ENCODE data around the gene GSAP. TPM values are rescaled to one million over a fixed set of nuclear protein-coding genes. Genes with fewer than 3 reads are reported as not detected.
"Not testable (repeated sequence)": the region's sequence is repeated elsewhere in the genome, so short reads cannot be mapped to it uniquely, and the experiment has no call there.

GSAP gene
- total and polyA plus RNA-seq, 4 donors: 3.7 to 24.1 (median 8.0) TPM

DNA sequence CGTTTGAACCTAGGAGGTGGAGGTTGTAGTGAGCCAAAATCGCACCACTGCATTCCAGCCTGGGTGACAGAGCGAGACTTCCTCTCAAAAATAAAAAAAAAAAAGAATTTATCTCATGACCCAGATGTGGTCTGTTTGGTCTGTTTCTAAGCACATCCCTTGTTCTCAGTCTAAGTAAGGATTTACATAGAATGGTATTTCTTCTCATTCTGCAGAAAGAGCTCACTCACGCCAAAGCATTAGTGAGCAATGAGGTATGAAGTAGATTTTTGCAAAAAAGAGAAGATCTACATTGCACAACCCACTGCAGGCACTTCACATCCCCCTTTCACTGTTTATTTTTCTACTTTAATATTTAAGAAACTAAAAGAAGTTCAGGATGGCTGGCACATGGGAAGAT lies 140.0 kb downstream of the GSAP start:
- Histone ChIP-seq H3K27ac (ENCODE audit: low read depth in 1 of 2, low read length in 2 of 2) (no peak overlapping the region), H3K27me3 (ENCODE audit: control insufficient read depth in 1 of 2, insufficient read depth in 2 of 2, low read length in 1 of 2) (no peaks in the 10 kb centered on the region), H3K36me3 (ENCODE audit: control insufficient read depth in 1 of 2, insufficient read depth in 2 of 2, low read length in 1 of 2) (no peaks in the 10 kb centered on the region), H3K9me3 (ENCODE audit: control insufficient read depth, low read length) (no peaks in the 10 kb centered on the region), H3K4me3 (ENCODE audit: low read length in 2 of 2) (no peak overlapping the region), H3K4me1 (ENCODE audit: control insufficient read depth in 1 of 2, insufficient read depth in 2 of 2, low read length in 2 of 2) (peaks cover 0 to 2% of the 10 kb centered on the region in 2 donors)
- WGBS, 2 donors: 78 to 81% methylated on average over 4 of the region's 4 CpGs
- no peak for DNase-seq
- intact Hi-C loops (cut with DNase I): loop anchor here in 1 of 2 donors (5.0 kb wide), 1 partner anchor 36 kb away; no protein-coding TSS in a partner anchor
- no peak for ATAC-seq (ENCODE audit: low FRiP score)

DNA sequence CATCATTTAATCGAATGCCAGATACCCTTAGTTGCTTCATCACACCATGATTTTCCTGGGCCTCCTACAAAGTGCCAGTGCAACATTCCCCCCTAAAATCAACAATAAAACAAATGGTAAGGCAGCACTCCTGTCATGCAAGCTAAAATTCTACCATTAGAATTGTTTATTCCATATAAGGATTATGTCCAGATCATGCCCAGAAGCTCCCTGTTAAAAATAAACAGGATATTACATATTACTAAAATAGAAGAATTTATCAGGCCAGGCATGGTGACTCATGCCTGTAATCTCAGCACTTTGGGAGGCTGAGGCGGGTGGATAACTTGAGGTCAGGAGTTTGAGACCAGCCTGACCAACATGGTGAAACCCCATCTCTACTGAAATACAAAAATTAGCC lies 140.5 kb downstream of the GSAP start:
- intact Hi-C loops (cut with DNase I): loop anchor here in 1 of 2 donors (5.0 kb wide), 1 partner anchor 37 kb away; no protein-coding TSS in a partner anchor
- not testable (repeated sequence) for H3K27me3 ChIP-seq (ENCODE audit: control insufficient read depth in 1 of 2, insufficient read depth in 2 of 2, low read length in 1 of 2); H3K4me3 ChIP-seq (ENCODE audit: low read length in 2 of 2); DNase-seq; H3K9me3 ChIP-seq (ENCODE audit: control insufficient read depth, low read length); H3K36me3 ChIP-seq (ENCODE audit: control insufficient read depth in 1 of 2, insufficient read depth in 2 of 2, low read length in 1 of 2); H3K4me1 ChIP-seq (ENCODE audit: control insufficient read depth in 1 of 2, insufficient read depth in 2 of 2, low read length in 2 of 2)
- ATAC-seq (ENCODE audit: low FRiP score): peak; percentile 41
- WGBS, 2 donors: 46 to 49% methylated on average over 2 of the region's 2 CpGs
- peak overlapping the region in 1 of 2 donors; percentile 42 for H3K27ac ChIP-seq (ENCODE audit: low read depth in 1 of 2, low read length in 2 of 2)

DNA sequence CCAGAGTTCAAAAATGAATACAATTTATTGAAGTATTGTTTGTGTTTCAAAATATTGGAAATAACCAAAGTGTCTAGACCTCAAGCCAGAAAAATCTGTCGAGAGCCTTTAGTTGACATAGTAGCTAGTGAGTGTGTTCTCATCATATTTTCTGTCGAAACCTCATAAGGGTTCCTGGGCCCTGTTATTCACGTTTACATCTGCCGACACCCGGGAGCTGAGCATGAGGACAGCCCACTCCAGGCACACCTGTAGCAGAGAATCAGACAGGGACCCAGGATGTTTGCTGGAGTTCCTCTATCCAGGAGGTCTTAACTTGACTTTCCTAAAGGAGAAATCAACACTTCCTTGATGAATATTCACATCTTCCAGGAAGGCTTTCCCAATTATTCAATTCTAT lies 144.4 kb downstream of the GSAP start:
- intact Hi-C loops (cut with DNase I): no loop called here
- 94 to 95% methylated on average over 5 of the region's 5 CpGs for WGBS, 2 donors

DNA sequence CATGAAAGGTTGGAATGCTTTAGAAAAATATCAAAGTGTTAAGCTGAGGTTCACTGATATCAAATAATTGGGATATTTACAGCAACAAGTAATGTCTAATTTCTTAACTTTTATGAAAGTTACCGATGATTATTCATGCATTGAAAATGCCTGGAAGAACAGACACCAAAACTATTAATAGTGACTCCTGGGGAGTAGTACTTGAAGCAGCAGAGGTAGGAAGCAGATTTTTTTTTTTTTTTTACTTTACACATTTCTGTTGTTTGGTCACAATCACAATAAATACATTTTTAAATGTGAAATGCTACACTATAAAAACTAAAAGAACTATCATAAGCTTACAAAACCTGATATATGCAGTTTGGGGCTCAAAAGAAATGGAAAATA lies 146.1 kb downstream of the GSAP start:
- H3K36me3 ChIP-seq (ENCODE audit: control insufficient read depth in 1 of 2, insufficient read depth in 2 of 2, low read length in 1 of 2): no peaks in the 10 kb centered on the region
- H3K27me3 ChIP-seq (ENCODE audit: control insufficient read depth in 1 of 2, insufficient read depth in 2 of 2, low read length in 1 of 2): no peaks in the 10 kb centered on the region
- whole genome bisulfite sequencing, 2 donors: 12 to 14% methylated on average over 1 of the region's 1 CpG
- DNase-seq (no peak), ATAC-seq (ENCODE audit: low FRiP score) (no peak)
- no peaks in the 10 kb centered on the region for H3K9me3 ChIP-seq (ENCODE audit: control insufficient read depth, low read length)
- intact Hi-C loops (cut with DNase I): no loop called here
- H3K4me1 ChIP-seq (ENCODE audit: control insufficient read depth in 1 of 2, insufficient read depth in 2 of 2, low read length in 2 of 2): peaks cover 0 to 3% of the 10 kb centered on the region in 2 donors
- no peak overlapping the region for H3K4me3 ChIP-seq (ENCODE audit: low read length in 2 of 2)
- peak overlapping the region in 1 of 2 donors; percentile 76 for H3K27ac ChIP-seq (ENCODE audit: low read depth in 1 of 2, low read length in 2 of 2)

More for the DNA sequence above, 144.4 kb downstream of the GSAP start:
- Histone ChIP-seq H3K27me3 (ENCODE audit: control insufficient read depth in 1 of 2, insufficient read depth in 2 of 2, low read length in 1 of 2) (no peaks in the 10 kb centered on the region), H3K4me1 (ENCODE audit: control insufficient read depth in 1 of 2, insufficient read depth in 2 of 2, low read length in 2 of 2) (peaks cover 0 to 3% of the 10 kb centered on the region in 2 donors), H3K36me3 (ENCODE audit: control insufficient read depth in 1 of 2, insufficient read depth in 2 of 2, low read length in 1 of 2) (no peaks in the 10 kb centered on the region), H3K27ac (ENCODE audit: low read depth in 1 of 2, low read length in 2 of 2) (no peak overlapping the region), H3K9me3 (ENCODE audit: control insufficient read depth, low read length) (no peaks in the 10 kb centered on the region), H3K4me3 (ENCODE audit: low read length in 2 of 2) (no peak overlapping the region)
- DNase-seq (no peak), ATAC-seq (ENCODE audit: low FRiP score) (no peak)

DNA sequence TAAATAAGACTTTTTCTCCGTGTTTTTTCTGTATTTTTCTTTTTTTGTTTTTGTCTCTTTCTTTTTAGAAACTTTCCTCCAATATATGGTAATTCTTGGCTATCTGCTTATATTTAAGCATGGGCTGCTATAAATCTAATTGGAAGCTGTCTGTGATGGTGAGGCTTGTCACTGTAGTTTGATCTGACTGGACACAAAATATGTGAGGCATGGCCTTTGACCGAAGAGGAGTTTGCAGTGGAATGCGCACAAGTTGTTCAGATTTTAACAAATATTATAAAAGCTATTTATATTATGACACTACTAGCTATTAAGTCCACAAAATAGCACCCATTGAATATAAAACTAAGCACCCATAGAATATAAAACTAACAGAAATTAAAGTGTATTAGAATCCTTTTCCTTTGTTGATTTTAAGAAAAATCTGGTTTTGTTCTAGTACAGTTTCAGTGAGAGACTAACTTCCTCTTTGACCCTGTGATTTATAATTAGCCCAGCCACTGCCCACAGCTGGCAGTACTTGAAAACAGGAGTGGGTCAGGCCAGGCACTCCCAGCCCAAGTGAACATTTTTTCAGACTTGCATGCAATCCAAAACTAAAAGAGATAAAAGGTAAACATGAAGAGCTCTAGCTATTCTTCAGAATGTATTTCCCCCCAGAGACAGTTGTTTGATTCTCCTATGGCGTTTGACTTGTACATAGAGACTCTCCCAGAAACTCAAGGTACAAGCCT lies 146.6 kb downstream of the GSAP start:
- Histone ChIP-seq H3K36me3 (ENCODE audit: control insufficient read depth in 1 of 2, insufficient read depth in 2 of 2, low read length in 1 of 2) (no peaks in the 10 kb centered on the region), H3K27ac (ENCODE audit: low read depth in 1 of 2, low read length in 2 of 2) (peak overlapping the region in 1 of 2 donors; percentile 76), H3K4me1 (ENCODE audit: control insufficient read depth in 1 of 2, insufficient read depth in 2 of 2, low read length in 2 of 2) (peaks cover 0 to 3% of the 10 kb centered on the region in 2 donors), H3K27me3 (ENCODE audit: control insufficient read depth in 1 of 2, insufficient read depth in 2 of 2, low read length in 1 of 2) (no peaks in the 10 kb centered on the region), H3K4me3 (ENCODE audit: low read length in 2 of 2) (no peak overlapping the region), H3K9me3 (ENCODE audit: control insufficient read depth, low read length) (no peaks in the 10 kb centered on the region)
- ATAC-seq (ENCODE audit: low FRiP score) (peak; percentile 72), DNase-seq (peak in 1 of 2 donors; percentile 56)
- intact Hi-C loops (cut with DNase I): no loop called here
- 48 to 50% methylated on average over 4 of the region's 4 CpGs for WGBS, 2 donors

DNA sequence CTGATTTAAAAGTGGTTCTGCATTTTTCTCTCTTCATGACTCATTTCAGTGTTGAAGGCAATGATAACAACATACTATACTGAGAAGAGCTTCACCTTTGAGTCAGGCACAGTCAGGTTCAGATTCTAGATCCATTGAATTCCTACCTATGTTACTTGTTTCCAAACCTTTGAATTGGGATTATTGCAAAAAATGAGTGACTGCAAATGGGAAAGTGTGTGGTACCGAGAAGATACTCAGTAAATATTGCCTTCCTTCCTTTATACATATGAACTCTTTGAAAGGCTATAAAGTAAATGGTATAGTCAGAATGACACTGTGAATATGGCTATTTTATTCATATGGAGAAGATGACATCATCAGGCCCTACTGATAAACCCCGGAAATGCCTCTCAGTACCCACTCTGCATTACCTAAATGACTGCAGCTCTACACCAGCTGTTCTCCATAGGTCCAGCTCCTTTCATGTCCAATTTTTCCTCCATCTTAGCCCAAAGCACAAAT lies 149.8 kb downstream of the GSAP start:
- ATAC-seq (ENCODE audit: low FRiP score) (no peak), DNase-seq (no peak)
- Histone ChIP-seq H3K27ac (ENCODE audit: low read depth in 1 of 2, low read length in 2 of 2) (no peak overlapping the region), H3K36me3 (ENCODE audit: control insufficient read depth in 1 of 2, insufficient read depth in 2 of 2, low read length in 1 of 2) (no peaks in the 10 kb centered on the region), H3K9me3 (ENCODE audit: control insufficient read depth, low read length) (no peaks in the 10 kb centered on the region), H3K27me3 (ENCODE audit: control insufficient read depth in 1 of 2, insufficient read depth in 2 of 2, low read length in 1 of 2) (no peaks in the 10 kb centered on the region), H3K4me3 (ENCODE audit: low read length in 2 of 2) (no peak overlapping the region), H3K4me1 (ENCODE audit: control insufficient read depth in 1 of 2, insufficient read depth in 2 of 2, low read length in 2 of 2) (peaks cover 0 to 2% of the 10 kb centered on the region in 2 donors)
- 86 to 87% methylated on average over 2 of the region's 2 CpGs for WGBS, 2 donors
- intact Hi-C loops (cut with DNase I): no loop called here

DNA sequence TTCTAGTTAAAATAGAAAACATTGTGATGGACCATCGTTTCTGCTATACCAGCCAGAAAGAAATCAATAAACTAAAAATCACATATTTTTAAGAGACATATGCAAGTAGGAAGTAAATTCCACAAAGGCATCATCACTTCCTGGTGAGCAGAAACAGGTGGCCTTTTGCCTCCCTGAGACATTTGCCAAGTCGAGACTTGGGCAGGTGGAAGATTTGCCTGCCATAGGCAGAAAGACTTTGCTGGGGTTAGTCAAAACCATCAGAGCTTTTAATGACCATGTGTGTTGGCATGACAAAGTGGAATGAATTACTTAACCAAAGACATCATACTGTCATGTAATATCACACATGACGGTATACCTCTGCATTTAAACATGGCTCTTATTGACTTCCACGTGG lies 150.5 kb downstream of the GSAP start:
- H3K27ac ChIP-seq (ENCODE audit: low read depth in 1 of 2, low read length in 2 of 2): no peak overlapping the region
- H3K4me3 ChIP-seq (ENCODE audit: low read length in 2 of 2): no peak overlapping the region
- H3K36me3 ChIP-seq (ENCODE audit: control insufficient read depth in 1 of 2, insufficient read depth in 2 of 2, low read length in 1 of 2): no peaks in the 10 kb centered on the region
- H3K9me3 ChIP-seq (ENCODE audit: control insufficient read depth, low read length): no peaks in the 10 kb centered on the region
- H3K27me3 ChIP-seq (ENCODE audit: control insufficient read depth in 1 of 2, insufficient read depth in 2 of 2, low read length in 1 of 2): no peaks in the 10 kb centered on the region
- DNase-seq: no peak
- intact Hi-C loops (cut with DNase I): no loop called here
- no peaks in the 10 kb centered on the region for H3K4me1 ChIP-seq (ENCODE audit: control insufficient read depth in 1 of 2, insufficient read depth in 2 of 2, low read length in 2 of 2)
- 82 to 90% methylated on average over 4 of the region's 4 CpGs for WGBS, 2 donors
- no peak for ATAC-seq (ENCODE audit: low FRiP score)

DNA sequence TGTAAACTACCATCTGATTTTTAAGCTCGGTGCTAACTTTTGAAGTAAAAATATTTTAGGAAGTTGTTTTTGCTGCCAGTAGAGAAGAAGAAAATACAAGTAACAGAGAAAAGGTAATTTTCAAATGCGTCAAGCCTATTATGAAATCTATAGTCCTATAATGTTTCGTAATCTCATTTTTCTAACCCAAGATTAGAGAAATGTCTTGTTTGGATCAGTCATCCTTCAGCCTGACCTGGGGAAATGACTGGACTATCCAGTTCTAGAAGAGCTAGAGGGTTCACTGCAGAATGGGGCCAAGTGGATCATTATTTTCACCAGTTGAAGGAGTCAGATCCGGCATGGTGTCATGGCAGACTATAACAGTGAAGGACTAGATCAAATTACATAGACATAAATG lies 153.8 kb downstream of the GSAP start:
- Histone ChIP-seq H3K27ac (ENCODE audit: low read depth in 1 of 2, low read length in 2 of 2) (no peak overlapping the region), H3K27me3 (ENCODE audit: control insufficient read depth in 1 of 2, insufficient read depth in 2 of 2, low read length in 1 of 2) (no peaks in the 10 kb centered on the region), H3K4me1 (ENCODE audit: control insufficient read depth in 1 of 2, insufficient read depth in 2 of 2, low read length in 2 of 2) (no peaks in the 10 kb centered on the region), H3K36me3 (ENCODE audit: control insufficient read depth in 1 of 2, insufficient read depth in 2 of 2, low read length in 1 of 2) (no peaks in the 10 kb centered on the region), H3K9me3 (ENCODE audit: control insufficient read depth, low read length) (no peaks in the 10 kb centered on the region), H3K4me3 (ENCODE audit: low read length in 2 of 2) (no peak overlapping the region)
- 93 to 95% methylated on average over 4 of the region's 4 CpGs for WGBS, 2 donors
- no peak for DNase-seq
- ATAC-seq (ENCODE audit: low FRiP score): no peak
- intact Hi-C loops (cut with DNase I): no loop called here
